Activated T-cell treated with anti-CD3 and anti-CD28 coated beads, Interleukin-2, amount 50 U/mL, for 24 hours (primary cell): ENCODE measurements around the gene SUPT7L.
A peak's percentile ranks its signal among the peaks of the same experiment; 100 is the strongest.
"Not testable (repeated sequence)": the region's sequence is repeated elsewhere in the genome, so short reads cannot be mapped to it uniquely, and the experiment has no call there.

Source experiments
- DNase-seq: peaks from one replicate; pipeline ENCODE4 v3.0.0-alpha.2; 2020
- H3K27ac Mint-ChIP-seq: 2 replicates; pipeline ENCODE4 v1.8.0; 2020; ENCODE audit warnings: mild to moderate bottlenecking, mixed read lengths
- H3K27me3 Mint-ChIP-seq: 2 replicates; pipeline ENCODE4 v1.8.0; 2020; ENCODE audit warnings: mixed read lengths
- H3K36me3 Mint-ChIP-seq: 2 replicates; pipeline ENCODE4 v1.8.0; 2020; ENCODE audit warnings: low read depth, mixed read lengths
- H3K4me1 Mint-ChIP-seq: 2 replicates; pipeline ENCODE4 v1.8.0; 2020; ENCODE audit warnings: low read depth, mixed read lengths
- H3K4me3 Mint-ChIP-seq: 2 replicates; pipeline ENCODE4 v1.8.0; 2020; ENCODE audit warnings: mild to moderate bottlenecking, moderate library complexity, mixed read lengths
- H3K9me3 Mint-ChIP-seq: 2 replicates; pipeline ENCODE4 v1.8.0; 2020; ENCODE audit warnings: mixed read lengths

Gene SUPT7L

DNA sequence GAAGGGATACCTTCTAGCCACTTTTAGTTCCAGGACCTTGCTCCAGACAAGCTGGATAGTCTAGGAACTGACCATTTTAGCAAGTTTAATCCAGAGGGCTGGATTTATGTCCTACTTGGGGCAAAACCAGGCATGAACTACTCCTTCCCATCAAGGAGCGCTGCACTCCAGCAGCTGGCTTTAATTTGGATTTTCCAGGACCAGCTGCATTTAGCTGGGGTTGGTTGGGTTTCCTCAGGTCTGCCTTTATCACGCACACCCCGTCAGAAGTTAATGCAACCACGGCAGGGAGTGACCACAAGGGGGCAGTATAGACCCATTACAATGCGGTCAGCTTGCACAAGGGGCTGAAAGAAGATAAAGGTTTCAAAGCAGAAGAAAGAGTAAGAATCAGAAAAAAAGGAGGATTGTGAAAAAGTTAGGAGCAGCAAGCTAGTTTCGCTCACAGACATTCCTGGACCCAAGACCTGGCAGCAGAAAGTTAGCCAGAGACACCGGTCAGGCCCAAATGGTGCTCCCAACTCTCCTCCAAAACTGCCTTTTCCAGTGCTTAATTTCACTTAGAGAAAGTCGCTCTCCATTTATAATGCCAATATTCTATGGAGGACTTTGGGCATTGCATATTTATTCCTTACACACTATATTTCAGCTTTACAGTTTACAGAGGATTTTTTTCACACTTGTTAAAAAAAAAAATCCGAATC lies 40.4 kb upstream of the SUPT7L start:
- Mint-ChIP-seq H3K4me3 (no peak overlapping the region), H3K27me3 (no peaks in the 10 kb centered on the region), H3K27ac (no peak overlapping the region), H3K4me1 (peaks cover 25% of the 10 kb centered on the region), H3K9me3 (no peaks in the 10 kb centered on the region), H3K36me3 (peaks cover 3% of the 10 kb centered on the region)
- peak; percentile 88 for DNase-seq

- H3K9me3 Mint-ChIP-seq: no peaks in the 10 kb centered on the region
- DNase-seq: no peak
- peaks cover 31% of the 10 kb centered on the region for H3K4me1 Mint-ChIP-seq
- H3K36me3 Mint-ChIP-seq: peaks cover 15% of the 10 kb centered on the region
- no peaks in the 10 kb centered on the region for H3K27me3 Mint-ChIP-seq
- H3K4me3 Mint-ChIP-seq: no peak overlapping the region
- H3K27ac Mint-ChIP-seq: no peak overlapping the region
Observed at GRCh38 chr2:27702302-27702701, 38.9 kb upstream of the SUPT7L start.

DNA sequence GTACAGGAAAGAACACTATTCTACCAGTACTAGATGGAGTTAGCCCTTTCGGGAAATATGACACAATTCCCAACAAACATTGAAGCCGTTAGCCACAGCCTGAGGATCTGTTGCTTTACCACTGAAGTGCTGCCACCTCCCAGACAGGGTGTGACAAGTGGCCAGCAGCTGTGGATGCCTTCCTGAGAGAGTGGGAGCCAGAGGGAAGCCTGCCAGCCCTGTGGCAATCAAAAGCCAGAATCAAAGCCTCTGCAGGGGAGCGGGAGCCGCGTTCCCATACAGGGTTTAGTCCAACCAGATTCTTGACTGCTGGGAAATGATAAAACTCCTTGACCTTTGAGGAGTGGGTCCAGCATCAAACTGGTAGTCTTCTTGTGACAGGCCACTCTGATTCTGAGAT lies 38.3 kb upstream of the SUPT7L start:
- Mint-ChIP-seq H3K4me3 (no peak overlapping the region), H3K27ac (no peak overlapping the region), H3K4me1 (peaks cover 32% of the 10 kb centered on the region), H3K9me3 (no peaks in the 10 kb centered on the region), H3K36me3 (peaks cover 17% of the 10 kb centered on the region), H3K27me3 (no peaks in the 10 kb centered on the region)
- no peak for DNase-seq

- H3K36me3 Mint-ChIP-seq: peaks cover 46% of the 10 kb centered on the region
- H3K27me3 Mint-ChIP-seq: no peaks in the 10 kb centered on the region
- no peaks in the 10 kb centered on the region for H3K9me3 Mint-ChIP-seq
- DNase-seq: no peak
- H3K27ac Mint-ChIP-seq: peak overlapping the region; percentile 18
- no peak overlapping the region for H3K4me3 Mint-ChIP-seq
- H3K4me1 Mint-ChIP-seq: peaks cover 6% of the 10 kb centered on the region
Observed at GRCh38 chr2:27697660-27698059, 34.2 kb upstream of the SUPT7L start.

DNA sequence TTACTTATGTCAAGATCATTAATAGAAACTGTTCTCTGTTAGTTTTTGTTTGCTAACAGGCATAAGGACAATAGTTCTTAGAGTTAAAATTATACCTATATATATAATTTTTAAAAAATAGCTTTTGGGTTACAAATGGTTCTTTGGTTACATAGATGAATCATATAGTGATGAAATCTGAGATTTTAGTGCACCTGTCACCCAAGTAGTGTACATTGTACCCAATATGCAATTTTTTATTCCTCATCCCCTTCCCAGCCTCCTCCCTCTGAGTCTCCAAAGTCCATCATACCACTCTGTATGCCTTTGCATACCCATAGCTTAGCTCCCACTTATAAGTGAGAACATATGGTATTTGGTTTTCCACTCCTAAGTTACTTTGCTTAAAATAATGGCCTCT lies 26.6 kb upstream of the SUPT7L start:
- no peaks in the 10 kb centered on the region for H3K9me3 Mint-ChIP-seq
- no peak overlapping the region for H3K4me3 Mint-ChIP-seq
- H3K27me3 Mint-ChIP-seq: no peaks in the 10 kb centered on the region
- no peak for DNase-seq
- peaks cover 6% of the 10 kb centered on the region for H3K4me1 Mint-ChIP-seq
- peaks cover 69% of the 10 kb centered on the region for H3K36me3 Mint-ChIP-seq
- H3K27ac Mint-ChIP-seq: no peak overlapping the region

GRCh38 chr2:27689424-27689823 lies 26.0 kb upstream of the SUPT7L start:
- no peak overlapping the region for H3K27ac Mint-ChIP-seq
- H3K36me3 Mint-ChIP-seq: peaks cover 72% of the 10 kb centered on the region
- no peaks in the 10 kb centered on the region for H3K9me3 Mint-ChIP-seq
- DNase-seq: no peak
- H3K27me3 Mint-ChIP-seq: no peaks in the 10 kb centered on the region
- H3K4me3 Mint-ChIP-seq: no peak overlapping the region
- peaks cover 12% of the 10 kb centered on the region for H3K4me1 Mint-ChIP-seq

DNA sequence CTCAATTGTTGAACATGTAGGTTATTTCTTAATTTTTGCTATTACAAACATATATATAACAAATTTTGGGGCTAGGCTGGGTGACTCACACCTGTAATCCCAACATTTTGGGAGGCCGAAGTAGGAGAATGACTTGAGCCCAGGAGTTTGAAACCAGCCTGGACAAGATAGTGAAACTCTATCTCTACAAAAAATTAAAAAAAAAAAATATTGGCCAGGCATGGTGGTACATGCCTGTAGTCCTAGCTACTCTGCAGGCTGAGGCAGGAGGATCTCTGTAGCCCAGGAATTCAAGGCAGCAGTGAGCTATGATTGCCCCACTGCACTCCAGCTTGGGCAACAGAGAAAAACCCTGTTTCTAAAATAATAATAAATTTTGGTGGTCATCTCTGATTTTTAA lies 23.8 kb upstream of the SUPT7L start:
- H3K27ac Mint-ChIP-seq: no peak overlapping the region

DNA sequence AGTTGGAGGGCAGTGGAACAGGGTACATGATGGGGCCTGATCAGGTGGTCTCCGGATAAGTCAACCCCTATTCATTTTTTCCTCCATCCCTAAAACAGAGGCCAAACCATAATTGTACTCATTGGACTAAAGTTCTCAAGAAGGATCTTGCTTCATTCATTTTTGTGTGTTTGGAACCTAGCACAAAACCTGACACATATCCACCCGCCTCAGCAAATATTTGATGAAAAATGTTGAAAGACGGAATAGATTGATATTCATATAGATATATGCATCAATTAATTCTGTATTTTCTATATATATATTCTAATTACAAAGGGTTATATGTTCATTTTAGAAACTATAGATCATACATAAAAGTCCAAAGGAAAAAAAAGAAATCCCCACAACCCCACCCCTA lies 22.2 kb upstream of the SUPT7L start:
- Mint-ChIP-seq H3K9me3 (no peaks in the 10 kb centered on the region), H3K4me3 (no peak overlapping the region), H3K27ac (peak overlapping the region; percentile 74), H3K4me1 (peaks cover 46% of the 10 kb centered on the region), H3K27me3 (no peaks in the 10 kb centered on the region), H3K36me3 (peaks cover 74% of the 10 kb centered on the region)
- no peak for DNase-seq

More for the DNA sequence above, 23.8 kb upstream of the SUPT7L start:
- H3K9me3 Mint-ChIP-seq: no peaks in the 10 kb centered on the region
- no peak for DNase-seq
- peaks cover 75% of the 10 kb centered on the region for H3K36me3 Mint-ChIP-seq
- peaks cover 30% of the 10 kb centered on the region for H3K4me1 Mint-ChIP-seq
- no peak overlapping the region for H3K4me3 Mint-ChIP-seq
- no peaks in the 10 kb centered on the region for H3K27me3 Mint-ChIP-seq

GRCh38 chr2:27685006-27685405 lies 21.6 kb upstream of the SUPT7L start:
- Mint-ChIP-seq H3K4me1 (peaks cover 47% of the 10 kb centered on the region), H3K36me3 (peaks cover 76% of the 10 kb centered on the region), H3K27ac (peak overlapping the region; percentile 74)
- DNase-seq, H3K9me3 Mint-ChIP-seq, H3K4me3 Mint-ChIP-seq, H3K27me3 Mint-ChIP-seq: not testable (repeated sequence)

DNA sequence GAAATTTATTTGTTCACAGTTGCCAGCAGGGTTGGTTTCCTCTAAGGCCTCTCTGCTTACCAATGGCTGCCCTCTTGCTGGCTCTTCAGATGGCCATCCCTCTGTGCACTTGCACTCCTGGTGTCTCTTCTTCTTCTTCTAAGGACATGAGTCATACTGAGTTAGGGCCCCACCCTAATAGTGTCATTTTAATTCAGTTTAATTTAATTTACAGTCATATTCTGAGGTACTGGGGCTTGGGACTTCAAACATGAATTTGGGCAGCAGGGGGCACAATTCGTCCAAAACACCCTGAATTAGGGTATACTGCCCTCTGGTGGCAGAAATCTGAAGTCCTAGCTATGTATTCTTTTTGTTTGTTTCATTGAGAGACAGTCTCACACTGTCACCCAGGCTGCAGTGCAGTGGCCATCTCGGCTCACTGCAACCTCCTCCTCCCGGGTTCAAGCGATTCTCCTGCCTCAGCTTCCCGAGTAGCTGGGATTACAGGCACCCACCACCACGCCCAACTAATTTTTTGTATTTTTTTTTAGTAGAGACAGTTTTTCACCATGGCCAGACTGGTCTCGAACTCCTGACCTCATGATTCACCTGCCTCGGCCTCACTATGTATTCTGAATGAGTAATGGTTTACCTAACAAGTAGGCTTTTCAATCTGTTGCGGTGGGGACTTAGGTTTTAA lies 20.1 kb upstream of the SUPT7L start:
- peaks cover 47% of the 10 kb centered on the region for H3K4me1 Mint-ChIP-seq
- peak; percentile 80 for DNase-seq
- peak overlapping the region; percentile 95 for H3K27ac Mint-ChIP-seq
- peaks cover 83% of the 10 kb centered on the region for H3K36me3 Mint-ChIP-seq
- H3K4me3 Mint-ChIP-seq: peak overlapping the region; percentile 15
- H3K27me3 Mint-ChIP-seq: no peaks in the 10 kb centered on the region
- no peaks in the 10 kb centered on the region for H3K9me3 Mint-ChIP-seq

DNA sequence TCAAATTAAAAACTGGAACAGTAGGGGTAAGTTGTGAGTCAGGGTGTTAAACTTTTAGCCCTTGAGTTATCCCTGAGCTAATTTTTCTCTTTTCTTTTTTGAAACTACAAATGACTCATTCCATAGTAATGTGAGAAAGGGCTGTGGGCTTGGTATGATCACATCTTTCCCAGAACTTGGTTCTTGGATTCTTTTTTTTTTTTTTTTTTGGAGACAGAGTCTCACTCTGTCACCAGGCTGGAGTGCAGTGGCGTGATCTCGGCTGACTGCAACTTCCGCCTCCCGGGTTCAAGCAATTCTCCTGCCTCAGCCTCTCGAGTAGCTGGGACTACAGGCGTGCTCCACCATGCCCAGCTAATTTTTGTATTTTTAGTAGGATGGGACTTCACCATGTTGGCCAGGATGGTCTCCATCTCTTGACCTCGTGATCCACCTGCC lies 18.9 kb upstream of the SUPT7L start:
- H3K27me3 Mint-ChIP-seq, H3K9me3 Mint-ChIP-seq: not testable (repeated sequence)
- DNase-seq: peak; percentile 37
- peaks cover 79% of the 10 kb centered on the region for H3K36me3 Mint-ChIP-seq
- H3K4me1 Mint-ChIP-seq: peaks cover 47% of the 10 kb centered on the region
- peak overlapping the region; percentile 95 for H3K27ac Mint-ChIP-seq
- peak overlapping the region; percentile 42 for H3K4me3 Mint-ChIP-seq

- Mint-ChIP-seq H3K36me3 (peaks cover 79% of the 10 kb centered on the region), H3K4me3 (peak overlapping the region; percentile 41), H3K27ac (peak overlapping the region; percentile 95)
Observed at GRCh38 chr2:27681841-27682240, 18.4 kb upstream of the SUPT7L start.

GRCh38 chr2:27680571-27680970 lies 17.2 kb upstream of the SUPT7L start:
- DNase-seq: no peak
- H3K4me3 Mint-ChIP-seq: no peak overlapping the region
- H3K36me3 Mint-ChIP-seq: peaks cover 84% of the 10 kb centered on the region
- no peaks in the 10 kb centered on the region for H3K27me3 Mint-ChIP-seq
- peaks cover 46% of the 10 kb centered on the region for H3K4me1 Mint-ChIP-seq
- no peaks in the 10 kb centered on the region for H3K9me3 Mint-ChIP-seq
- peak overlapping the region; percentile 95 for H3K27ac Mint-ChIP-seq

More at GRCh38 chr2:27681841-27682240, 18.4 kb upstream of the SUPT7L start:
- DNase-seq: no peak
- H3K9me3 Mint-ChIP-seq: no peaks in the 10 kb centered on the region
- H3K4me1 Mint-ChIP-seq: peaks cover 47% of the 10 kb centered on the region
- H3K27me3 Mint-ChIP-seq: no peaks in the 10 kb centered on the region

DNA sequence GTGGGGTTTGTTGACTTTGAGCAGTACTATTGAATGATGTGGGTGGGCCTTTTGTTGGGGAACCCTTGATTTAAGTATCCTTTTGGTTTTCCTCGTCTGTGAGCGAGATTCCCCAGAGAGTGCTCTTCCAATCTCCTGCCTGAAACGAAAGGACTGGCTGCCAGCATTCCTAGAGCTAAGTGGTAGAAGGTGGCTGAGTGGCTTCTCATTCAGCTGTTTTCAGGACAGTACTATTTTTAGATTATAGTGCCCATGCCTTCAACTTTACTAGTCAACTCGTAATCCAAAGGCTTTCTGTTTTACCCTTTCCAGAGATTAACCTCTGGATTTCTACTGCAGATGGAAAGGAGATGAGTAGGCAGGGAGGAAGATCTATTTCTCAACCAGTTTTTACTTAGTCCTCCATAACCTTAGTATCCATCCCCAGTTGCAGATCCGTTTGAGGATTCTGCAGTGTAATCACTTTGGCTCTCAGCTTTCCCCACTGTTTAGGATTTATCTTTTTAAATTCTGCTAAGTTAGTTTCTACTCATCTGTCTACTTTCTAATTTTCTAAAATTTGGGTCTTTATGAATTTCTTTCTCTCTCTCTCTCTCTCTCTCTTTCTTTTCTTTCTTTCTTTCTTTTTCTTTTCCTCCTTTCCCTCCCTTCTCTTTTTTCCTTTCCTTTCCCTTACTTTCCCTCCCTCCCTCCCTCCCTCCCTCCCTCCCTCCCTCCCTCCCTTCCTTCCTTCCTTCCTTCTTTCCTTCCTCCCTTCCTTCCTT lies 9.5 kb upstream of the SUPT7L start:
- no peak overlapping the region for H3K27ac Mint-ChIP-seq
- H3K36me3 Mint-ChIP-seq: peaks cover 86% of the 10 kb centered on the region
- no peaks in the 10 kb centered on the region for H3K9me3 Mint-ChIP-seq
- H3K4me1 Mint-ChIP-seq: peaks cover 11% of the 10 kb centered on the region
- H3K4me3 Mint-ChIP-seq: no peak overlapping the region
- no peaks in the 10 kb centered on the region for H3K27me3 Mint-ChIP-seq
- no peak for DNase-seq

- peaks cover 20% of the 10 kb centered on the region for H3K4me1 Mint-ChIP-seq
- DNase-seq: no peak
- no peaks in the 10 kb centered on the region for H3K9me3 Mint-ChIP-seq
- no peaks in the 10 kb centered on the region for H3K27me3 Mint-ChIP-seq
- H3K4me3 Mint-ChIP-seq: no peak overlapping the region
- H3K27ac Mint-ChIP-seq: no peak overlapping the region
- peaks cover 84% of the 10 kb centered on the region for H3K36me3 Mint-ChIP-seq
Observed at GRCh38 chr2:27671235-27671634, 7.8 kb upstream of the SUPT7L start.
